ENCODE results near the gene RIMKLB. TPM values are rescaled to one million over a fixed set of nuclear protein-coding genes. Genes with fewer than 3 reads are reported as not detected.

The RIMKLB gene
- total RNA-seq, 1 experiment from 2014 or later: 87.7 TPM

DNA sequence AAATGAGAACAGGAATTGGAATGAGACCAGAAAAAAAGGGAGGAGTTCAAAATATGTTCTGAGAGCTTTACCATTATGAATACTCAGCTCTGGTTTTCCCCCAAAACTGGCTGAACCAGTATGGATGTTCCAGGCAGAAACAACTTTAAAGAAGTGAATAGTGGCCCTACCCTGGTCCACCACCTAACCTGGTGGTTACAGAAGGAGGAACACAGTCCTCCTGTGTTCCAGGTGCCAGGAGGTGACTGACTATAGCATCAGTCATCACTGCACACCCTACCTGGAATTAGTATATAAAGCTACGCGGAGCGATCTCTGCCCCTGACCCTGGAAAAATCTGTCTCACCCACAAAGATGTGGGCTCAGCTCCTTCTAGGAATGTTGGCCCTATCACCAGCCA, 124.5 kb downstream of the RIMKLB start, which contains the start of gene A2ML1:
Gene A2ML1 (plus strand): TSS at position 324 of the 400 bp plus-strand sequence. CDS start 31 bp downstream, at position 355.
- peaks cover 38 to 46% of the 10 kb centered on the region in 2 experiments for H3K4me1 Mint-ChIP-seq
- TF ChIP-seq, protein P1, sequence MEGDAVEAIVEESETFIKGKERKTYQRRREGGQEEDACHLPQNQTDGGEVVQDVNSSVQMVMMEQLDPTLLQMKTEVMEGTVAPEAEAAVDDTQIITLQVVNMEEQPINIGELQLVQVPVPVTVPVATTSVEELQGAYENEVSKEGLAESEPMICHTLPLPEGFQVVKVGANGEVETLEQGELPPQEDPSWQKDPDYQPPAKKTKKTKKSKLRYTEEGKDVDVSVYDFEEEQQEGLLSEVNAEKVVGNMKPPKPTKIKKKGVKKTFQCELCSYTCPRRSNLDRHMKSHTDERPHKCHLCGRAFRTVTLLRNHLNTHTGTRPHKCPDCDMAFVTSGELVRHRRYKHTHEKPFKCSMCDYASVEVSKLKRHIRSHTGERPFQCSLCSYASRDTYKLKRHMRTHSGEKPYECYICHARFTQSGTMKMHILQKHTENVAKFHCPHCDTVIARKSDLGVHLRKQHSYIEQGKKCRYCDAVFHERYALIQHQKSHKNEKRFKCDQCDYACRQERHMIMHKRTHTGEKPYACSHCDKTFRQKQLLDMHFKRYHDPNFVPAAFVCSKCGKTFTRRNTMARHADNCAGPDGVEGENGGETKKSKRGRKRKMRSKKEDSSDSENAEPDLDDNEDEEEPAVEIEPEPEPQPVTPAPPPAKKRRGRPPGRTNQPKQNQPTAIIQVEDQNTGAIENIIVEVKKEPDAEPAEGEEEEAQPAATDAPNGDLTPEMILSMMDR (conservative IDR thresholded peaks at IDR 0.05): no peak
- Histone ChIP-seq H3K79me2 (ENCODE audit: insufficient read depth, low read length) (no peaks in the 10 kb centered on the region), H2BK15ac (ENCODE audit: low read depth, low read length) (no peak within 1 kb of the TSS), H3K18ac (ENCODE audit: insufficient read length, low read depth, low read length) (peak within 1 kb of the TSS; percentile 16), H2BK12ac (ENCODE audit: insufficient read length, low read depth, low read length) (no peak within 1 kb of the TSS), H2AK5ac (ENCODE audit: insufficient read length, low read length) (no peak within 1 kb of the TSS), H3K4me2 (ENCODE audit: insufficient read depth, insufficient read length, low read length) (no peak within 1 kb of the TSS), H3K79me1 (ENCODE audit: insufficient read depth, low read depth, low read length, poor library complexity, severe bottlenecking) (no peaks in the 10 kb centered on the region), H3K23me2 (ENCODE audit: insufficient read length, low read depth, low read length, poor library complexity, severe bottlenecking) (no peaks in the 10 kb centered on the region), H4K5ac (ENCODE audit: insufficient read length, low read depth, low read length) (no peak within 1 kb of the TSS), H2BK20ac (ENCODE audit: low read depth, low read length, poor library complexity, severe bottlenecking) (no peak within 1 kb of the TSS), H3K56ac (ENCODE audit: insufficient read length, low read depth, low read length) (no peak within 1 kb of the TSS), H2AFZ (ENCODE audit: low read length) (no peak within 1 kb of the TSS), H3K4me1 (ENCODE audit: insufficient read depth, low read length) (peaks cover 8% of the 10 kb centered on the region; the same call in 1 of the 2 replicates), H3K4ac (ENCODE audit: low read depth, low read length) (no peak within 1 kb of the TSS), H4K20me1 (ENCODE audit: control insufficient read depth, insufficient read depth, insufficient read length) (no peaks in the 10 kb centered on the region), H3K9me3 (ENCODE audit: control insufficient read depth, low read depth, low read length) (no peaks in the 10 kb centered on the region), H3K9ac (ENCODE audit: extremely low read depth, insufficient read length, low read length) (no peak within 1 kb of the TSS), H2BK5ac (ENCODE audit: insufficient read length, low read length) (no peak within 1 kb of the TSS), H3K27ac (ENCODE audit: insufficient read length, low read depth, low read length) (no peak within 1 kb of the TSS), H4K91ac (ENCODE audit: insufficient read length, low read depth, low read length) (no peak within 1 kb of the TSS), H3T11ph (ENCODE audit: low read length) (no peak within 1 kb of the TSS), H3K27me3 (ENCODE audit: insufficient read depth, low read length) (no peaks in the 10 kb centered on the region), H2BK120ac (ENCODE audit: low read depth, low read length, poor library complexity, severe bottlenecking) (no peak within 1 kb of the TSS), H3K14ac (ENCODE audit: insufficient read depth, low read length) (no peak within 1 kb of the TSS), H3K23ac (ENCODE audit: insufficient read length, low read depth, low read length) (no peak within 1 kb of the TSS), H4K8ac (replicated peaks; ENCODE audit: insufficient read length, low read depth, low read length) (no peak within 1 kb of the TSS)
- peaks cover 4 to 21% (median 15%) of the 10 kb centered on the region in 3 experiments; a peak in 6 of 7 replicates for H3K36me3 Mint-ChIP-seq (ENCODE audit: insufficient read depth in 1 of 3, low read depth in 3 of 3)
- no CpG with 5 or more reads among the region's 3 CpGs for WGBS (ENCODE audit: extremely low coverage, insufficient read length, low lambda C conversion rate)
- no peaks in the 10 kb centered on the region for H3K27me3 Mint-ChIP-seq (ENCODE audit: low read depth)
- H3K4me3 Mint-ChIP-seq: peak within 1 kb of the TSS in 1 of 2 experiments; percentile 73; a peak in 3 of 5 replicates
- peaks cover 15 to 24% of the 10 kb centered on the region in 2 experiments for H3K9me3 Mint-ChIP-seq
- peak within 1 kb of the TSS; percentile 62 to 94 (median 80); a peak in 6 of 7 replicates for H3K27ac Mint-ChIP-seq
- no peak for DNase-seq

Measured in H9 (cell line).